OCI-LY1 (cell line): ENCODE data around the gene GNG13.

Experiments
- H2AFZ ChIP-seq: fragments of 200-600 bp; sonication (generic), shearing (Covaris generic); 2 replicates; pipeline ENCODE4 v1.6.0; 2014; ENCODE audit warnings: antibody characterized with exemption, mild to moderate bottlenecking, low read length
- H3F3A ChIP-seq: fragments of 200-600 bp; sonication (generic), shearing (Covaris generic); 2 replicates; pipeline ENCODE4 v1.6.0; 2014; ENCODE audit warnings: mild to moderate bottlenecking, antibody characterized with exemption, low read length, moderate library complexity; ENCODE audit not compliant: insufficient read depth
- H3K27ac ChIP-seq: fragments of 200-600 bp; sonication (generic); 2 replicates; pipeline ENCODE4 v1.5.1; 2014; ENCODE audit warnings: low read length, mixed run types, mild to moderate bottlenecking, low read depth; ENCODE audit not compliant: poor library complexity, severe bottlenecking
- H3K27me3 ChIP-seq: fragments of 200-600 bp; sonication (generic); 2 replicates; pipeline ENCODE4 v1.6.0; 2014; ENCODE audit warnings: antibody characterized with exemption, mild to moderate bottlenecking, low read length, moderate library complexity; ENCODE audit not compliant: insufficient read depth
- H3K36me3 ChIP-seq: fragments of 200-600 bp; sonication (generic); 2 replicates; pipeline ENCODE4 v1.6.1; 2014; ENCODE audit warnings: mild to moderate bottlenecking, antibody characterized with exemption, low read length, moderate library complexity, mixed read lengths; ENCODE audit not compliant: insufficient read depth
- H3K4me1 ChIP-seq: fragments of 200-600 bp; sonication (generic); 2 replicates; pipeline ENCODE4 v1.5.1; 2014; ENCODE audit warnings: mild to moderate bottlenecking, low read length, moderate library complexity; ENCODE audit not compliant: insufficient read depth, severe bottlenecking
- H3K4me2 ChIP-seq: fragments of 200-600 bp; sonication (generic), shearing (Covaris generic); 2 replicates; pipeline ENCODE4 v1.6.1; 2014; ENCODE audit warnings: low read length
- H3K4me3 ChIP-seq: fragments of 200-600 bp; sonication (generic); 2 replicates; pipeline ENCODE4 v1.5.1; 2014; ENCODE audit warnings: low read length, low read depth, mild to moderate bottlenecking, mixed read lengths; ENCODE audit not compliant: poor library complexity, severe bottlenecking
- H3K79me2 ChIP-seq: fragments of 200-600 bp; shearing (Covaris generic); 2 replicates; pipeline ENCODE4 v1.6.1; 2016; ENCODE audit warnings: mixed run types, low read length, mixed read lengths; ENCODE audit not compliant: insufficient read depth
- H3K9ac ChIP-seq: fragments of 200-600 bp; sonication (generic), shearing (Covaris generic); 2 replicates; pipeline ENCODE4 v1.6.1; 2014; ENCODE audit warnings: mild to moderate bottlenecking, low read length, mixed read lengths
- H3K9me2 ChIP-seq: fragments of 200-600 bp; sonication (generic), shearing (Covaris generic); 2 replicates; pipeline ENCODE4 v1.6.1; 2014; ENCODE audit warnings: low read depth, mild to moderate bottlenecking, low read length, mixed read lengths
- H3K9me3 ChIP-seq: fragments of 200-600 bp; shearing (Covaris generic); 2 replicates; pipeline ENCODE4 v1.6.1; 2014; ENCODE audit warnings: low read length, mixed read lengths
- H4K20me1 ChIP-seq: fragments of 200-600 bp; sonication (generic), shearing (Covaris generic); 2 replicates; pipeline ENCODE4 v1.6.0; 2016; ENCODE audit warnings: mild to moderate bottlenecking, low read length; ENCODE audit not compliant: insufficient read depth
- EZH2 ChIP-seq: fragments of 200-600 bp; sonication (generic), shearing (Covaris generic); IDR thresholded peaks from 2 replicates; pipeline ENCODE4 v1.8.0; 2017; ENCODE audit warnings: borderline replicate concordance, mixed run types, mild to moderate bottlenecking, antibody characterized with exemption, low read length, moderate library complexity, mixed read lengths
- TF ChIP-seq, protein P1 (sequence below): fragments of 200-600 bp; sonication (generic), shearing (Covaris generic); IDR thresholded peaks from 2 replicates; pipeline ENCODE4 v1.5.1; 2017; ENCODE audit warnings: mild to moderate bottlenecking, antibody characterized with exemption, low read length, moderate library complexity, mixed read lengths

Gene GNG13

GRCh38 chr16:793414-793813 is 7.1 kb downstream of the GNG13 start:
- H3K9me3 ChIP-seq, result no peaks in the 10 kb centered on the region
- H3K9ac ChIP-seq, result no peak overlapping the region
- H3K27ac ChIP-seq, result no peak overlapping the region
- H3F3A ChIP-seq, result no peaks in the 10 kb centered on the region
- no peak overlapping the region for H2AFZ ChIP-seq
- peaks cover 13% of the 10 kb centered on the region for H3K4me1 ChIP-seq
- TF ChIP-seq, protein P1, sequence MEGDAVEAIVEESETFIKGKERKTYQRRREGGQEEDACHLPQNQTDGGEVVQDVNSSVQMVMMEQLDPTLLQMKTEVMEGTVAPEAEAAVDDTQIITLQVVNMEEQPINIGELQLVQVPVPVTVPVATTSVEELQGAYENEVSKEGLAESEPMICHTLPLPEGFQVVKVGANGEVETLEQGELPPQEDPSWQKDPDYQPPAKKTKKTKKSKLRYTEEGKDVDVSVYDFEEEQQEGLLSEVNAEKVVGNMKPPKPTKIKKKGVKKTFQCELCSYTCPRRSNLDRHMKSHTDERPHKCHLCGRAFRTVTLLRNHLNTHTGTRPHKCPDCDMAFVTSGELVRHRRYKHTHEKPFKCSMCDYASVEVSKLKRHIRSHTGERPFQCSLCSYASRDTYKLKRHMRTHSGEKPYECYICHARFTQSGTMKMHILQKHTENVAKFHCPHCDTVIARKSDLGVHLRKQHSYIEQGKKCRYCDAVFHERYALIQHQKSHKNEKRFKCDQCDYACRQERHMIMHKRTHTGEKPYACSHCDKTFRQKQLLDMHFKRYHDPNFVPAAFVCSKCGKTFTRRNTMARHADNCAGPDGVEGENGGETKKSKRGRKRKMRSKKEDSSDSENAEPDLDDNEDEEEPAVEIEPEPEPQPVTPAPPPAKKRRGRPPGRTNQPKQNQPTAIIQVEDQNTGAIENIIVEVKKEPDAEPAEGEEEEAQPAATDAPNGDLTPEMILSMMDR, result no peak
- TF ChIP-seq EZH2, result no peak
- H3K9me2 ChIP-seq, result no peaks in the 10 kb centered on the region
- no peak overlapping the region for H3K4me3 ChIP-seq
- no peak overlapping the region for H3K4me2 ChIP-seq
- no peaks in the 10 kb centered on the region for H4K20me1 ChIP-seq
- H3K79me2 ChIP-seq, result no peaks in the 10 kb centered on the region
- H3K27me3 ChIP-seq, result no peaks in the 10 kb centered on the region
- peaks cover 51% of the 10 kb centered on the region for H3K36me3 ChIP-seq

DNA sequence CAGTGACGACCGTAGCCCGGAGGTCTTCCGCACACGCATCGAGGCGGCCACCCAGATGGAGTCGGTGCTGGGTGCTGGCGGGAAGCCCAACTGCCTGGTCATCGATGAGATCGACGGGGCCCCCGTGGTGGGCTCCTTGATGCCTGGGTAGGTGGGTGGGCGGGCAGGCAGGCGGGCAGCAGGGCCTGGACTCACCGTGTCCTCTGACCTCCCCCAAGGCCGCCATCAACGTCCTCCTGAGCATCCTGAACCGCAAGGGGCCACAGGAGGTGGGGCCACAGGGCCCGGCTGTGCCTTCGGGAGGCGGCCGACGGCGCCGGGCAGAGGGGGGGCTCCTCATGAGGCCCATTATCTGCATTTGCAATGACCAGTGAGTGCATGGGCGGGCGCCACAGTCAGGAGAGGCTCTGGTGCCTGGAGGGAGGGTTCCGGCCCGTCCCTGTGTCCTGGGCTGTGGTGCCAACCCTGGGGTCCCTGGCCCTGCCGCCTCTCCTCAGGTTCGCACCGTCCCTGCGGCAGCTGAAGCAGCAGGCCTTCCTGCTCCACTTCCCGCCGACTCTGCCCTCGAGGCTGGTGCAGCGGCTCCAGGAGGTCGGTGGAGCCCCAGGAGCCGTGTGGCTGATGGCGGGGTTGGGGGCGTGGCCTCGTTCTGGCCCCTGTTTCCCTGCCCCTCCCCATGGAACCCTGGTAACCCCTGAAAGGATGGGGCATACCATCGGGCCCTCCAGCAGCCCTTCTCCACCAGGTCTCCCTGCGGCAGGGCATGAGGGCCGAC is 8.1 kb downstream of the GNG13 start:
- H3K36me3 ChIP-seq, result peaks cover 45% of the 10 kb centered on the region

DNA sequence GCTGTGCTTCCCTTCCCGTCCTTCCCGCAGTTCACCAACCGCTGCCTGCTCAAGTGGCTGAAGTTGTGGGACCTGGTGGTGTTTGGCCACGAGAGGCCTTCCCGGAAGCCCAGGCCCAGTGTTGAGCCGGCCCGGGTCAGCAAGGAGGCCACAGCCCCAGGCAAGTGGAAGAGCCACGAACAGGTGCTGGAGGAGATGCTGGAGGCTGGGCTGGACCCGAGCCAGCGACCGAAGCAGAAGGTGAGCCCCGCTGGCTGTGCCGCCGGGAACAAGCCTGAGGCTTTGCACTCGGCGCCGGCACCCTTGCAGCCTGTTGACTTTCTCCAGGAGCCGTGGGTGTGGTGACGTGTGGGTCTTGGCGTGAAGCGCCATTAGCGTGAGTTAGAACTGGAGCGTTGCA is 9.4 kb downstream of the GNG13 start:
- Histone ChIP-seq H3K36me3 (peaks cover 42% of the 10 kb centered on the region), H3K4me1 (peaks cover 23% of the 10 kb centered on the region), H3K4me2 (no peak overlapping the region), H3K4me3 (no peak overlapping the region), H2AFZ (no peak overlapping the region), H3K79me2 (no peaks in the 10 kb centered on the region), H3K9me3 (no peaks in the 10 kb centered on the region), H4K20me1 (no peaks in the 10 kb centered on the region), H3K27me3 (no peaks in the 10 kb centered on the region), H3F3A (no peaks in the 10 kb centered on the region), H3K9me2 (no peaks in the 10 kb centered on the region), H3K9ac (no peak overlapping the region), H3K27ac (no peak overlapping the region)
- TF ChIP-seq, protein P1, result no peak
- no peak for TF ChIP-seq EZH2

More for the DNA sequence above, 8.1 kb downstream of the GNG13 start:
- Histone ChIP-seq H3K27ac (no peak overlapping the region), H4K20me1 (no peaks in the 10 kb centered on the region), H3K4me3 (no peak overlapping the region), H3K9me3 (no peaks in the 10 kb centered on the region), H3K9ac (no peak overlapping the region), H3K9me2 (no peaks in the 10 kb centered on the region), H3K79me2 (no peaks in the 10 kb centered on the region), H2AFZ (no peak overlapping the region), H3K27me3 (no peaks in the 10 kb centered on the region), H3K4me2 (no peak overlapping the region), H3F3A (no peaks in the 10 kb centered on the region), H3K4me1 (peaks cover 15% of the 10 kb centered on the region)
- TF ChIP-seq EZH2, result no peak
- TF ChIP-seq, protein P1, result no peak
